K562 (cell line): Measurements from ENCODE around the gene CASP9. TPM values are rescaled to one million over a fixed set of nuclear protein-coding genes. Genes with fewer than 3 reads are reported as not detected.

Experiments used
- ATAC-seq: fragments of 200-7000 bp; cut with Tn5 transposase; 3 replicates; pipeline ENCODE4 v1.9.1; 2020; ENCODE audit warnings: moderate library complexity
- BruUV-seq: library from RNA; stranded (reverse); fragments of 400-500 nt; replicated peaks from 2 replicates; lab custom pipeline; 2021; lab: Mats Ljungman, UMichigan
- CTCF ChIA-PET: fragments of 300-600 bp; formaldehyde crosslinking; extraction: SDS; loops from one replicate; lab custom pipeline; 2021; ENCODE audit warnings: low intra/inter-chr PET ratio; lab: Yijun Ruan, JAX
- POLR2A ChIA-PET: fragments of 300-600, 350-650 bp; sonication (Branson Sonifier 250); formaldehyde crosslinking; extraction: SDS; loops from one replicate; lab custom pipeline; 2021; ENCODE audit warnings: antibody characterized with exemption, inconsistent platforms; lab: Yijun Ruan, JAX
- DNase-seq, 4 experiments: peaks; one replicate each; pipeline versions ENCODE4 v3.0.0 to v3.0.0-alpha.2; 2011 to 2018; ENCODE audit warnings: low spot score in 3 of 4, mixed read lengths in 3 of 4; ENCODE audit errors: extremely low read depth in 1 of 4
- FAIRE-seq: peaks from 2 replicates; lab custom pipeline; 2011; peaks lifted over from hg19 to GRCh38; lab: Jason Lieb, UNC
- H2AFZ ChIP-seq: 2 replicates; pipeline ENCODE4 v1.6.0; 2011; ENCODE audit warnings: low read depth, low read length, control low read depth, inconsistent platforms
- H3K27ac ChIP-seq: fragments of 200-600 bp; 3 replicates; pipeline ENCODE4 v1.8.0; 2011; ENCODE audit warnings: low read depth, mild to moderate bottlenecking, control low read depth, inconsistent platforms, low read length, moderate library complexity, mixed read lengths; ENCODE audit errors: extremely low read depth
- H3K27me3 ChIP-seq, 2 experiments: fragments of 300-600 bp in 1 of 2; 2 replicates in 1 of 2; 3 replicates in 1 of 2; pipeline versions ENCODE4 v1.6.0 to v1.8.0; 2011; ENCODE audit warnings: inconsistent platforms in 2 of 2, low read length in 2 of 2, mild to moderate bottlenecking in 1 of 2, mixed read lengths in 1 of 2, moderate library complexity in 1 of 2; ENCODE audit not compliant: control insufficient read depth in 2 of 2, insufficient read depth in 2 of 2
- H3K36me3 ChIP-seq: fragments of 300-600 bp; 3 replicates; pipeline ENCODE4 v1.8.0; 2011; ENCODE audit warnings: mild to moderate bottlenecking, low read length, inconsistent platforms; ENCODE audit not compliant: control insufficient read depth, insufficient read depth
- H3K4me1 ChIP-seq, 2 experiments: fragments of 200-600 bp in 1 of 2; replicated peaks in 1 of 2; 2 replicates in 1 of 2; 3 replicates in 1 of 2; pipeline versions ENCODE4 v1.5.1 to v1.8.0; 2011; ENCODE audit warnings: inconsistent platforms in 2 of 2, low read length in 2 of 2, mild to moderate bottlenecking in 1 of 2, mixed read lengths in 1 of 2, moderate library complexity in 1 of 2; ENCODE audit not compliant: control insufficient read depth in 2 of 2, insufficient read depth in 2 of 2
- H3K4me2 ChIP-seq: 2 replicates; pipeline ENCODE4 v1.6.1; 2011; ENCODE audit warnings: low read length, control low read depth, inconsistent platforms, mixed read lengths; ENCODE audit not compliant: insufficient read depth
- H3K4me3 ChIP-seq: fragments of 200-600 bp; sonication (generic), shearing (Covaris generic); 2 replicates; pipeline ENCODE4 v1.5.1; 2016; ENCODE audit warnings: control low read depth, inconsistent platforms
- H3K79me2 ChIP-seq: fragments of 200-600 bp; 3 replicates; pipeline ENCODE4 v1.8.0; 2011; ENCODE audit warnings: low read length, inconsistent platforms; ENCODE audit not compliant: control insufficient read depth, insufficient read depth
- H3K9ac ChIP-seq, 2 experiments: 2 replicates each; pipeline versions ENCODE4 v1.6.0 to v1.6.1; 2011; ENCODE audit warnings: low read depth in 2 of 2, low read length in 2 of 2, control low read depth in 1 of 2, inconsistent platforms in 1 of 2, mild to moderate bottlenecking in 1 of 2, mixed read lengths in 1 of 2; ENCODE audit not compliant: insufficient read depth in 1 of 2
- H3K9me1 ChIP-seq: one replicate; pipeline ENCODE4 v1.6.0; 2011; ENCODE audit warnings: inconsistent platforms, mild to moderate bottlenecking, low read length, moderate library complexity; ENCODE audit not compliant: control insufficient read depth, insufficient read depth
- H3K9me3 ChIP-seq: replicated peaks from 2 replicates; pipeline ENCODE4 v1.5.1; 2011; ENCODE audit warnings: low read depth, low read length, inconsistent platforms; ENCODE audit not compliant: control insufficient read depth, insufficient read depth
- H4K20me1 ChIP-seq: replicated peaks from 2 replicates; pipeline ENCODE4 v1.6.1; 2011; ENCODE audit warnings: low read length, inconsistent platforms, mixed read lengths; ENCODE audit not compliant: control insufficient read depth, insufficient read depth
- BRF1 ChIP-seq: IDR thresholded peaks from 3 replicates; pipeline ENCODE4 v1.6.1; 2011; ENCODE audit warnings: borderline replicate concordance, mild to moderate bottlenecking; ENCODE audit not compliant: insufficient read length; ENCODE audit errors: extremely low read depth
- COPS2 ChIP-seq: fragments of 450-650 bp; conservative IDR thresholded peaks from 2 replicates; pipeline ENCODE4 v1.6.1; 2016; ENCODE audit warnings: mild to moderate bottlenecking, moderate library complexity
- EHMT2 ChIP-seq: fragments of 450-650 bp; IDR thresholded peaks from 2 replicates; pipeline ENCODE4 v1.6.1; 2018; ENCODE audit warnings: antibody characterized with exemption
- ERF ChIP-seq: fragments of 450-650 bp; formaldehyde crosslinking; IDR thresholded peaks from 2 replicates; pipeline ENCODE4 v1.4.0; 2020; ENCODE audit warnings: mild to moderate bottlenecking, mixed read lengths
- ID3 ChIP-seq, 2 experiments: fragments of 250-450 bp in 1 of 2; fragments of 450-650 bp in 1 of 2; sonication (Bioruptor Pico) in 1 of 2; IDR thresholded peaks; 2 replicates each; pipeline versions ENCODE4 v1.6.1 to v1.8.0; 2016 to 2021; ENCODE audit warnings: mild to moderate bottlenecking in 2 of 2, moderate library complexity in 2 of 2, missing compliant biosample characterization in 1 of 2, missing genetic modification characterization in 1 of 2
- IRF9 ChIP-seq: fragments of 450-650 bp; IDR thresholded peaks from 2 replicates; pipeline ENCODE4 v1.6.1; 2016; ENCODE audit warnings: missing biosample characterization, missing genetic modification characterization
- PHF8 ChIP-seq: fragments of 200-600 bp; sonication (generic); IDR thresholded peaks from 2 replicates; pipeline ENCODE4 v1.6.1; 2012; ENCODE audit warnings: mixed run types, mild to moderate bottlenecking, inconsistent platforms, low read length, moderate library complexity, borderline replicate concordance
- SMAD4 ChIP-seq: fragments of 250-450 bp; sonication (Bioruptor Pico); conservative IDR thresholded peaks from 2 replicates; pipeline ENCODE4 v1.8.0; 2021; ENCODE audit warnings: inconsistent platforms, mild to moderate bottlenecking, moderate library complexity
- THRA ChIP-seq: fragments of 450-650 bp; IDR thresholded peaks from 2 replicates; pipeline ENCODE4 v1.6.1; 2017; ENCODE audit warnings: mild to moderate bottlenecking, moderate library complexity
- ZBTB11 ChIP-seq, 3 experiments: fragments of 200-800 bp in 1 of 3; fragments of 250-450 bp in 1 of 3; fragments of 450-650 bp in 1 of 3; sonication (Bioruptor Pico) in 1 of 3; sonication (Bioruptor generic) in 1 of 3; formaldehyde crosslinking in 1 of 3; IDR thresholded peaks; 2 replicates each; pipeline versions ENCODE4 v1.6.1 to v1.8.0; 2016 to 2022; ENCODE audit warnings: mild to moderate bottlenecking in 2 of 3, missing genetic modification characterization in 2 of 3, missing compliant biosample characterization in 1 of 3, moderate library complexity in 1 of 3
- ZNF24 ChIP-seq: fragments of 450-650 bp; IDR thresholded peaks from 2 replicates; pipeline ENCODE4 v1.6.1; 2016
- ZNF561 ChIP-seq: fragments of 450-650 bp; formaldehyde crosslinking; conservative IDR thresholded peaks from 2 replicates; pipeline ENCODE4 v1.4.0; 2020; ENCODE audit warnings: mild to moderate bottlenecking, moderate library complexity
- WGBS: fragments of 100-300 bp; shearing (Covaris generic); methylation state at CpG from one replicate; pipeline ENCODE4 v1.1.6; 2016; ENCODE audit warnings: low coverage, mixed read lengths; ENCODE audit not compliant: insufficient coverage; ENCODE audit errors: missing lambda C conversion rate; 5-methylcytosine and 5-hydroxymethylcytosine counted together
- in situ Hi-C: fragments of 300-500 bp; cut with MboI; formaldehyde crosslinking; loops from 4 replicates; pipeline ENCODE4 v1.15.0; 2018; ENCODE audit warnings: inconsistent platforms, mixed read lengths
- intact Hi-C: fragments of 100-400 bp; cut with micrococcal nuclease; formaldehyde crosslinking; loops from 2 replicates; pipeline ENCODE4 v1.14.2; 2022
- polyA plus RNA-seq, 8 experiments: library from polyadenylated mRNA; depleted of rRNA in 4 of 8; stranded (reverse) in 5 of 8; unstranded in 3 of 8; fragments of >200 nt; fragmentation: Nextera tagmentation in 2 of 8; fragmentation: Illumina TruSeq in 1 of 8; extraction: Ambion mirVana in 2 of 8; extraction: Trizol in 1 of 8; gene quantifications; 2 replicates each; pipeline versions ENCODE4 v1.2.1 to v1.2.3, GENCODE V29; 2011 to 2014; ENCODE audit warnings: inconsistent platforms in 1 of 8, missing spikeins in 1 of 8
- total RNA-seq, 7 experiments: library from RNA; depleted of rRNA in 6 of 7; stranded (reverse); fragments of >200 nt in 6 of 7; fragmentation: Illumina TruSeq in 2 of 7; extraction: Trizol in 2 of 7; gene quantifications; 2 replicates each; pipeline versions ENCODE4 v1.2.1 to v1.2.3, GENCODE V29; 2011 to 2021; ENCODE audit warnings: low replicate concordance in 1 of 7

CASP9 gene
- total and polyA plus RNA-seq, 9 of the 15 experiments (the other 6 are each of a cell fraction or from before 2014, with no cell fraction given): 10.8 to 54.1 (median 30.7) TPM

- Histone ChIP-seq H3K27me3 (no peaks in the 10 kb centered on the region), H3K4me1 (peaks cover 16 to 37% of the 10 kb centered on the region in 2 experiments), H3K4me2 (peak overlapping the region; percentile 81), H2AFZ (peak overlapping the region; percentile 64), H3K27ac (peak overlapping the region; percentile 98), H3K9me3 (no peaks in the 10 kb centered on the region), H3K9me1 (no peaks in the 10 kb centered on the region), H3K9ac (peak overlapping the region; percentile 74 to 77; a peak in 3 of 4 replicates), H3K79me2 (no peaks in the 10 kb centered on the region), H3K4me3 (no peak overlapping the region), H4K20me1 (no peaks in the 10 kb centered on the region), H3K36me3 (peaks cover 80% of the 10 kb centered on the region)
- ATAC-seq (peak; percentile 75), FAIRE-seq (no peak), DNase-seq (no peak)
- 13% methylated on average over 5 of the region's 5 CpGs for WGBS
- intact Hi-C loops (loop anchor here (2.0 to 5.0 kb wide), 2 partner anchors 16 to 79 kb away; partner anchors contain the start of gene DNAJC16), in situ Hi-C loops (no loop called here)
- CTCF ChIA-PET: no interaction called here
- POLR2A ChIA-PET: interaction anchor here (0.7 to 1.8 kb wide), 7 partner anchors 8 to 260 kb away, joined by 3 to 11 read pairs (median 4); partner anchors contain the start of gene DNAJC16
- no TSS peak for BruUV-seq
- TF ChIP-seq ZNF561 (CRISPR knock-in tag) (no peak), IRF9 (tag) (no peak), THRA (no peak), COPS2 (no peak), PHF8 (no peak; the same call in 1 of the 2 replicates), EHMT2 (no peak), ERF (CRISPR knock-in tag) (no peak), ZNF24 (peak; percentile 19; the same call in 1 of the 2 replicates), ZBTB11 (CRISPR knock-in tag; IDR thresholded peaks at IDR 0.05) (no peak), BRF1 (no peak), SMAD4 (CRISPR knock-in tag) (no peak), ID3 (CRISPR knock-in tag; IDR thresholded peaks at IDR 0.05) (no peak), ID3 (tag; IDR thresholded peaks at IDR 0.05) (no peak)
Measured at GRCh38 chr1:15543251-15543588, 19.2 kb upstream of the CASP9 start.
